ENCODE measurements around the gene HS3ST6. TPM values are rescaled to one million over a fixed set of nuclear protein-coding genes. Genes with fewer than 3 reads are reported as not detected.

Gene HS3ST6
- total and polyA plus RNA-seq, 2 of the 13 experiments (the other 11 are each of a cell fraction or from before 2014, with no cell fraction given), result not detected

GRCh38 chr16:1929578-1930337, 11.5 kb upstream of the HS3ST6 start:
- H3K4me1 ChIP-seq (ENCODE audit: insufficient read depth, low read length), result peaks cover 73% of the 10 kb centered on the region
- H3K9ac ChIP-seq (ENCODE audit: insufficient read depth, low read depth, low read length), result peak overlapping the region; percentile 67
- DNase-seq (ENCODE audit: low spot score) (peak; percentile 55), FAIRE-seq (no peak), ATAC-seq (peak; percentile 56)
- H3K79me2 ChIP-seq (ENCODE audit: insufficient read depth, low read length), result no peaks in the 10 kb centered on the region
- H3K9me3 ChIP-seq (ENCODE audit: low read length), result no peaks in the 10 kb centered on the region
- peak overlapping the region; percentile 38 for H3K27ac ChIP-seq (ENCODE audit: extremely low read length, insufficient read depth, low read length)
- peak overlapping the region; percentile 78 for H3K4me2 ChIP-seq (ENCODE audit: low read depth, low read length)
- peak overlapping the region; percentile 59 to 73 (median 70) for H3K4me3 ChIP-seq (replicated peaks in 1 of 3; ENCODE audit: insufficient read depth in 1 of 3, low read depth in 2 of 3, low read length in 3 of 3)
- BruUV-seq (replicated peaks), result no TSS peak
- H4K20me1 ChIP-seq (ENCODE audit: insufficient read depth, low read length), result no peaks in the 10 kb centered on the region
- 0% methylated on average over 5 of the region's 70 CpGs for WGBS (ENCODE audit: low lambda C conversion rate)
- ChIA-PET CTCF (ENCODE audit: low intra/inter-chr PET ratio, low total read pairs) (interaction anchor here (0.7 to 2.2 kb wide), 5 partner anchors 12 to 117 kb away, joined by 3 to 22 read pairs (median 3); no protein-coding TSS in a partner anchor), POLR2A (interaction anchor here (0.6 to 2.7 kb wide), 12 partner anchors 10 to 147 kb away, joined by 3 to 14 read pairs (median 4); partner anchors contain the start of genes FAHD1, HAGH, MSRB1 and NUBP2)
- H3K27me3 ChIP-seq (ENCODE audit: control insufficient read depth in 1 of 2, insufficient read depth in 2 of 2, low read length in 2 of 2), result peaks cover 3 to 6% of the 10 kb centered on the region in 2 experiments; a peak in 2 of 5 replicates
- intact Hi-C loops (cut with micrococcal nuclease; ENCODE audit: unreplicated experiment), result no loop called here
- H3K36me3 ChIP-seq (replicated peaks in 1 of 2; ENCODE audit: control insufficient read depth in 1 of 2, insufficient read depth in 2 of 2, low read length in 2 of 2), result no peaks in the 10 kb centered on the region
- no peak overlapping the region for H2AFZ ChIP-seq (ENCODE audit: low read length)
- in situ Hi-C loops (cut with HindIII; ENCODE audit: extremely low pct_ligation_motif_present, low pct_unique_long_range_greater_than_20kb), result no loop called here
- TF ChIP-seq ZNF180 (CRISPR knock-in tag; IDR thresholded peaks at IDR 0.05; ENCODE audit: borderline replicate concordance, low read depth), result no peak
- no peak for TF ChIP-seq IKZF1 (IDR thresholded peaks at IDR 0.05)
- no peak; the same call in 1 of the 2 replicates for TF ChIP-seq ZBTB7A (CRISPR knock-in tag; IDR thresholded peaks at IDR 0.05)
- no peak for TF ChIP-seq EHMT2 (IDR thresholded peaks at IDR 0.05; ENCODE audit: borderline replicate concordance, low read depth, low read length)
- no peak for TF ChIP-seq ZNF710 (CRISPR knock-in tag; IDR thresholded peaks at IDR 0.05; ENCODE audit: borderline replicate concordance)
- TF ChIP-seq ZFP82 (CRISPR knock-in tag; IDR thresholded peaks at IDR 0.05; ENCODE audit: borderline replicate concordance), result peak; percentile 55; the same call in 1 of the 2 replicates
- TF ChIP-seq SMAD1 (CRISPR knock-in tag; IDR thresholded peaks at IDR 0.05; ENCODE audit: borderline replicate concordance, low read depth), result 0 out of 2 replicates have a peak, but pooled peaks have one; percentile 55
- TF ChIP-seq ETS1 (CRISPR knock-in tag; IDR thresholded peaks at IDR 0.05), result 0 out of 2 replicates have a peak, but pooled peaks have one; percentile 60
- 0 out of 2 replicates have a peak, but pooled peaks have one; percentile 45 for TF ChIP-seq CSRNP1 (CRISPR knock-in tag; IDR thresholded peaks at IDR 0.05)
- TF ChIP-seq TCF7L2 (IDR thresholded peaks at IDR 0.05; ENCODE audit: low read depth, low read length), result no peak
- TF ChIP-seq ZNF510 (CRISPR knock-in tag; IDR thresholded peaks at IDR 0.05; ENCODE audit: low read depth), result no peak; the same call in 1 of the 2 replicates
- TF ChIP-seq ZNF644 (CRISPR knock-in tag; IDR thresholded peaks at IDR 0.05; ENCODE audit: low read depth), result no peak
- no peak; the same call in 1 of the 2 replicates for TF ChIP-seq ZBTB46 (CRISPR knock-in tag; IDR thresholded peaks at IDR 0.05; ENCODE audit: borderline replicate concordance)
- no peak for TF ChIP-seq MTF2 (CRISPR knock-in tag; IDR thresholded peaks at IDR 0.05; ENCODE audit: borderline replicate concordance)
- TF ChIP-seq PBX2 (CRISPR knock-in tag; IDR thresholded peaks at IDR 0.05), result no peak
